HCT116 (cell line): ENCODE data around the gene FNDC7. TPM values are rescaled to one million over a fixed set of nuclear protein-coding genes. Genes with fewer than 3 reads are reported as not detected.
"Not testable (repeated sequence)": the region's sequence is repeated elsewhere in the genome, so short reads cannot be mapped to it uniquely, and the experiment has no call there.

ENCODE experiments used
- ATAC-seq: fragments of 200-7000 bp; cut with Tn5 transposase; 2 replicates; pipeline ENCODE4 v1.9.1; 2020; ENCODE audit warnings: mild to moderate bottlenecking, moderate library complexity
- BruUV-seq: library from RNA; stranded (reverse); fragments of 400-500 nt; replicated peaks from 2 replicates; lab custom pipeline; 2021; lab: Mats Ljungman, UMichigan
- CTCF ChIA-PET: fragments of 300-600 bp; sonication (Branson Sonifier 250); formaldehyde crosslinking; loops from one replicate; lab custom pipeline; 2021; ENCODE audit warnings: antibody characterized with exemption; lab: Charles Lee
- POLR2A ChIA-PET: fragments of 300-600, 350-600 bp; sonication (Branson Sonifier 250); formaldehyde crosslinking; loops from one replicate; lab custom pipeline; 2021; ENCODE audit warnings: antibody characterized with exemption; lab: Charles Lee
- RAD21 ChIA-PET, 2 experiments: fragments of 300-600 bp; sonication (Branson Sonifier 250); formaldehyde crosslinking; loops; one replicate each; lab custom pipeline; 2023; ENCODE audit warnings: low total read pairs in 2 of 2; ENCODE audit not compliant: uncharacterized antibody in 2 of 2, unreplicated experiment in 2 of 2, low non-redundant PET in 1 of 2; lab: Charles Lee
- DNase-seq: peaks from one replicate; pipeline ENCODE4 v3.0.0-alpha.2; 2010; ENCODE audit warnings: low read depth, low spot score
- H2AFZ ChIP-seq: fragments of 200-600 bp; shearing (Covaris generic), sonication (generic); 2 replicates; pipeline ENCODE4 v1.6.1; 2017; ENCODE audit warnings: low read depth, mixed run types, mixed read lengths, antibody characterized with exemption, low read length; ENCODE audit not compliant: poor library complexity, severe bottlenecking
- H3K27ac ChIP-seq: 2 replicates; pipeline ENCODE4 v1.5.1; 2012; ENCODE audit warnings: low read depth, low read length
- H3K27me3 ChIP-seq: fragments of 200-600 bp; sonication (generic); 2 replicates; pipeline ENCODE4 v1.6.1; 2016; ENCODE audit warnings: mixed run types, low read length, mixed read lengths; ENCODE audit not compliant: insufficient read depth
- H3K36me3 ChIP-seq, 2 experiments: fragments of 200-500 bp in 1 of 2; fragments of 200-600 bp in 1 of 2; sonication (Bioruptor generic) in 1 of 2; sonication (generic) in 1 of 2; 2 replicates each; pipeline versions ENCODE4 v1.5.1 to v1.6.1; 2014 to 2016; ENCODE audit warnings: low read length in 2 of 2, inconsistent platforms in 1 of 2, mixed read lengths in 1 of 2, mixed run types in 1 of 2; ENCODE audit not compliant: insufficient read depth in 2 of 2, control insufficient read depth in 1 of 2
- H3K4me1 ChIP-seq, 2 experiments: fragments of 200-600 bp in 1 of 2; sonication (generic) in 1 of 2; 2 replicates each; pipeline versions ENCODE4 v1.5.1 to v1.6.1; 2012 to 2017; ENCODE audit warnings: low read length in 2 of 2, inconsistent platforms in 1 of 2, mild to moderate bottlenecking in 1 of 2, mixed read lengths in 1 of 2, mixed run types in 1 of 2, moderate library complexity in 1 of 2; ENCODE audit not compliant: insufficient read depth in 2 of 2, control insufficient read depth in 1 of 2
- H3K4me2 ChIP-seq: fragments of 200-600 bp; sonication (generic); 2 replicates; pipeline ENCODE4 v1.6.1; 2017; ENCODE audit warnings: mixed run types, low read length, mixed read lengths
- H3K4me3 ChIP-seq, 2 experiments: fragments of 200-600 bp in 1 of 2; sonication (generic) in 1 of 2; replicated peaks in 1 of 2; 2 replicates each; pipeline ENCODE4 v1.5.1; 2011 to 2016; ENCODE audit warnings: low read length in 2 of 2, control low read depth in 1 of 2, low read depth in 1 of 2, mild to moderate bottlenecking in 1 of 2, mixed read lengths in 1 of 2, mixed run types in 1 of 2
- H3K79me2 ChIP-seq: fragments of 200-600 bp; sonication (generic); 2 replicates; pipeline ENCODE4 v1.6.1; 2017; ENCODE audit warnings: mild to moderate bottlenecking, mixed run types, low read length, moderate library complexity, mixed read lengths; ENCODE audit not compliant: insufficient read depth
- H3K9ac ChIP-seq: fragments of 200-600 bp; sonication (generic); 2 replicates; pipeline ENCODE4 v1.6.1; 2016; ENCODE audit warnings: low read length, mixed read lengths
- H3K9me2 ChIP-seq: fragments of 200-600 bp; sonication (generic), shearing (Covaris generic); 2 replicates; pipeline ENCODE4 v1.6.1; 2017; ENCODE audit warnings: mixed run types, mild to moderate bottlenecking, moderate library complexity; ENCODE audit not compliant: insufficient read depth
- H3K9me3 ChIP-seq, 2 experiments: fragments of 200-500 bp in 1 of 2; fragments of 200-600 bp in 1 of 2; sonication (Bioruptor generic) in 1 of 2; sonication (generic) in 1 of 2; 2 replicates each; pipeline ENCODE4 v1.6.1; 2014 to 2017; ENCODE audit warnings: low read length in 2 of 2, mixed read lengths in 2 of 2, inconsistent platforms in 1 of 2, low read depth in 1 of 2, mild to moderate bottlenecking in 1 of 2, mixed run types in 1 of 2, moderate library complexity in 1 of 2; ENCODE audit not compliant: control insufficient read depth in 1 of 2, insufficient read depth in 1 of 2
- H4K20me1 ChIP-seq: fragments of 200-600 bp; sonication (generic), shearing (Covaris generic); 2 replicates; pipeline ENCODE4 v1.6.1; 2017; ENCODE audit warnings: mixed run types, mild to moderate bottlenecking, moderate library complexity; ENCODE audit not compliant: insufficient read depth
- CBX3 ChIP-seq: IDR thresholded peaks from 2 replicates; pipeline ENCODE4 v1.6.1; 2012; ENCODE audit warnings: low read depth
- CEBPB ChIP-seq: IDR thresholded peaks from 2 replicates; pipeline ENCODE4 v1.6.1; 2012; ENCODE audit warnings: low read depth
- EGR1 ChIP-seq: IDR thresholded peaks from 2 replicates; pipeline ENCODE4 v1.6.1; 2012; ENCODE audit warnings: low read depth
- EZH2 ChIP-seq: fragments of 200-600 bp; sonication (generic); IDR thresholded peaks from 2 replicates; pipeline ENCODE4 v1.6.1; 2017; ENCODE audit warnings: antibody characterized with exemption, mixed run types
- EZH2phosphoT487 ChIP-seq: fragments of 200-600 bp; IDR thresholded peaks from 2 replicates; pipeline ENCODE4 v1.6.1; 2018; ENCODE audit warnings: antibody characterized with exemption, borderline replicate concordance
- FOSL1 ChIP-seq: IDR thresholded peaks from 2 replicates; pipeline ENCODE4 v1.6.1; 2012; ENCODE audit warnings: low read depth
- JUND ChIP-seq: IDR thresholded peaks from 2 replicates; pipeline ENCODE4 v1.6.1; 2012
- POLR2A ChIP-seq: IDR thresholded peaks from 2 replicates; pipeline ENCODE4 v1.7.0; 2011; ENCODE audit warnings: borderline replicate concordance; ENCODE audit not compliant: insufficient read depth, insufficient read length; ENCODE audit errors: extremely low read depth
- RAD21 ChIP-seq: IDR thresholded peaks from 2 replicates; pipeline ENCODE4 v1.6.1; 2012; ENCODE audit warnings: low read depth, mild to moderate bottlenecking
- SIN3A ChIP-seq: IDR thresholded peaks from 2 replicates; pipeline ENCODE4 v1.6.1; 2012; ENCODE audit warnings: low read depth
- SP1 ChIP-seq: IDR thresholded peaks from 2 replicates; pipeline ENCODE4 v1.6.1; 2012; ENCODE audit warnings: low read depth
- SRF ChIP-seq: IDR thresholded peaks from 2 replicates; pipeline ENCODE4 v1.6.1; 2012; ENCODE audit warnings: low read depth
- YY1 ChIP-seq: IDR thresholded peaks from 2 replicates; pipeline ENCODE4 v1.6.1; 2011; ENCODE audit warnings: low read length, low read depth, moderate library complexity, mild to moderate bottlenecking; ENCODE audit not compliant: insufficient replicate concordance; ENCODE audit errors: extremely low read depth
- ZFX ChIP-seq: fragments of 450-650 bp; IDR thresholded peaks from 2 replicates; pipeline ENCODE4 v1.6.1; 2017
- ZNF274 ChIP-seq: fragments of 200-500 bp; sonication (Bioruptor generic); IDR thresholded peaks from 2 replicates; pipeline ENCODE4 v1.6.1; 2014; ENCODE audit warnings: mild to moderate bottlenecking, low read depth, low read length, inconsistent platforms
- intact Hi-C: fragments of 100-400 bp; cut with micrococcal nuclease; formaldehyde crosslinking; loops from 2 replicates; pipeline ENCODE4 v1.10.0; 2022
- total RNA-seq: library from RNA; stranded (reverse); gene quantifications from one replicate; pipeline ENCODE4 v1.2.1, GENCODE V29; 2021; ENCODE audit not compliant: unreplicated experiment
- TF ChIP-seq, protein P1 (sequence below): IDR thresholded peaks from 2 replicates; pipeline ENCODE4 v1.6.1; 2012
- TF ChIP-seq, protein P2 (sequence below): IDR thresholded peaks from 2 replicates; pipeline ENCODE4 v1.6.1; 2011; ENCODE audit warnings: mild to moderate bottlenecking, low read length, moderate library complexity; ENCODE audit not compliant: insufficient replicate concordance; ENCODE audit errors: extremely low read depth

FNDC7 gene
- total RNA-seq, 1 experiment from 2014 or later = 0.10 TPM

DNA sequence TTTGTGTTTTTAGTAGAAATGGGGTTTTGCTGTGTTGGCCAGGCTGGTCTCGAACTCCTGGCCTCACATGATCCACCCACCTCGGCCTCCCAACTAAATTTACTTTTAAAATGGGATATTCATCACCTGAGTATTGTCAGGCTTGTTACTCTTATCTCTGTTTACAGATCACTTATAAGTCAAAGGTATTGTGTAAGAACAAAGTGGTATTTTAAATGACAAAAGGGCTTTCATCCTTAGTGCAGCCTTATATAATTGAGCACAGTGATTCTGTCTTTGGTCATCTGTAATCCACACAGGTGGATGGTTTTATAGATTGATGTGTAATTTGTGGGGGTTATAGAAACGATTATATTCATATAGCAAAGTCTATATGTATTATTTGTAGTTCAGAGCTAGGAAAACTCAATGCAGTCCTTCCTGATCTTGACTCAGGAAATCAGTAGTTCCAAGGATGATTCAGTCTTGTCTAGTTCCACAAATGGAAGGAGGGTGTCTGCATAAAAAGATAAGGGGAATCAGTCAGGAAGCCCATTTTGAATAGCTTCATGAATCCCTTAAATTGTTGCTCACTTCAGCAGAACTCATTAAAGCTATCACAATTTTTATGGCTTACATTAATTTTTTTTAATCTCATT is 68.3 kb downstream of the FNDC7 start:
- no peak overlapping the region for H3K9ac ChIP-seq
- TF ChIP-seq FOSL1 (no peak), CEBPB (no peak), POLR2A (no peak), EZH2phosphoT487 (no peak), YY1 (no peak), SIN3A (no peak), CBX3 (no peak), RAD21 (no peak), EZH2 (no peak), SRF (no peak), SP1 (no peak), ZNF274 (no peak), ZFX (no peak), EGR1 (no peak), JUND (no peak)
- TF ChIP-seq, protein P1, sequence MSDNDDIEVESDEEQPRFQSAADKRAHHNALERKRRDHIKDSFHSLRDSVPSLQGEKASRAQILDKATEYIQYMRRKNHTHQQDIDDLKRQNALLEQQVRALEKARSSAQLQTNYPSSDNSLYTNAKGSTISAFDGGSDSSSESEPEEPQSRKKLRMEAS = no peak
- TF ChIP-seq, protein P2, sequence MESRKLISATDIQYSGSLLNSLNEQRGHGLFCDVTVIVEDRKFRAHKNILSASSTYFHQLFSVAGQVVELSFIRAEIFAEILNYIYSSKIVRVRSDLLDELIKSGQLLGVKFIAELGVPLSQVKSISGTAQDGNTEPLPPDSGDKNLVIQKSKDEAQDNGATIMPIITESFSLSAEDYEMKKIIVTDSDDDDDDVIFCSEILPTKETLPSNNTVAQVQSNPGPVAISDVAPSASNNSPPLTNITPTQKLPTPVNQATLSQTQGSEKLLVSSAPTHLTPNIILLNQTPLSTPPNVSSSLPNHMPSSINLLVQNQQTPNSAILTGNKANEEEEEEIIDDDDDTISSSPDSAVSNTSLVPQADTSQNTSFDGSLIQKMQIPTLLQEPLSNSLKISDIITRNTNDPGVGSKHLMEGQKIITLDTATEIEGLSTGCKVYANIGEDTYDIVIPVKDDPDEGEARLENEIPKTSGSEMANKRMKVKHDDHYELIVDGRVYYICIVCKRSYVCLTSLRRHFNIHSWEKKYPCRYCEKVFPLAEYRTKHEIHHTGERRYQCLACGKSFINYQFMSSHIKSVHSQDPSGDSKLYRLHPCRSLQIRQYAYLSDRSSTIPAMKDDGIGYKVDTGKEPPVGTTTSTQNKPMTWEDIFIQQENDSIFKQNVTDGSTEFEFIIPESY = no peak
- TF ChIP-seq, all 23 proteins: peak for 0
- DNase-seq = no peak
- Histone ChIP-seq H3K4me1 (no peaks in the 10 kb centered on the region), H3K79me2 (no peaks in the 10 kb centered on the region), H3K4me2 (no peak overlapping the region), H3K4me3 (no peak overlapping the region), H3K27ac (no peak overlapping the region), H2AFZ (no peak overlapping the region), H3K9me2 (no peaks in the 10 kb centered on the region), H3K27me3 (no peaks in the 10 kb centered on the region), H3K36me3 (peaks cover 5 to 25% of the 10 kb centered on the region in 2 experiments), H3K9me3 (peaks cover 9 to 12% of the 10 kb centered on the region in 2 experiments; a peak in 2 of 4 replicates), H4K20me1 (no peaks in the 10 kb centered on the region)
- no peak for ATAC-seq
- BruUV-seq = TSS peak; percentile 21
- RAD21 ChIA-PET = no interaction called here
- intact Hi-C loops = no loop called here
- CTCF ChIA-PET = no interaction called here
- POLR2A ChIA-PET = no interaction called here

DNA sequence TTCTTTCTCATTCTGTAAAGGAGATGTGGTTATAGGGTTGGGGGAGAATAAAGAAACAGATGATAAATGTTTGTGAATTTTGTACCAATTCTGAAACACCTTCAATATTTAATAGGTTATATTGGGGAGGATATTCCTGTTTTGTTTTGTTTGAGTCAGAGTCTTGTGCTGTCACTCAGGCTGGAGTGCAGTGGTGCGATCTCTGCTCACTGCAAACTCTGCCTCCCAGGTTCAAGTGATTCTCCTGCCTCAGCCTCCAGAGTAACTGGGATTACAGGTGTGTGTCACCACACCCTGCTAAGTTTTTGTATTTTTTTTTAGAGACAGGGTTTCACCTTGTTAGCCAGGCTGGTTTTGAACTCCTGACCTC is 68.9 kb downstream of the FNDC7 start:
- CTCF ChIA-PET, H3K9ac ChIP-seq, H3K9me2 ChIP-seq, intact Hi-C loops, H3K4me1 ChIP-seq, H3K27me3 ChIP-seq, H4K20me1 ChIP-seq, BruUV-seq, ATAC-seq, H3K4me3 ChIP-seq, H3K27ac ChIP-seq, DNase-seq, RAD21 ChIA-PET, H3K4me2 ChIP-seq, H2AFZ ChIP-seq, POLR2A ChIA-PET, H3K79me2 ChIP-seq: not testable (repeated sequence)
- Histone ChIP-seq H3K9me3 (peaks cover 9 to 12% of the 10 kb centered on the region in 2 experiments; a peak in 2 of 4 replicates), H3K36me3 (peaks cover 2 to 30% of the 10 kb centered on the region in 2 experiments)
